Measurements from ENCODE around the gene NPEPL1.
"Not testable (repeated sequence)": the region's sequence is repeated elsewhere in the genome, so short reads cannot be mapped to it uniquely, and the experiment has no call there.

The NPEPL1 gene

GRCh38 chr20:58715801-58716475, 23.3 kb downstream of the NPEPL1 start:
- no peak for DNase-seq

- no peak for DNase-seq
Measured at GRCh38 chr20:58716476-58717277, 24.1 kb downstream of the NPEPL1 start.

GRCh38 chr20:58717278-58718091, 24.9 kb downstream of the NPEPL1 start:
- DNase-seq = no peak

- no peak for DNase-seq
Measured at GRCh38 chr20:58718121-58718563, 25.5 kb downstream of the NPEPL1 start.

- no peak for DNase-seq
Measured at GRCh38 chr20:58718729-58719128, 26.1 kb downstream of the NPEPL1 start.

- DNase-seq = no peak
Measured at GRCh38 chr20:58719258-58719657, 26.7 kb downstream of the NPEPL1 start.

- DNase-seq = no peak
Measured at GRCh38 chr20:58719971-58720371, 27.4 kb downstream of the NPEPL1 start.

GRCh38 chr20:58720890-58721289, 28.3 kb downstream of the NPEPL1 start:
- no peak for DNase-seq

GRCh38 chr20:58721951-58722778, 29.6 kb downstream of the NPEPL1 start:
- no peak for DNase-seq

GRCh38 chr20:58722877-58723627, 30.5 kb downstream of the NPEPL1 start:
- DNase-seq = no peak

GRCh38 chr20:58723628-58723984, 31.0 kb downstream of the NPEPL1 start:
- no peak for DNase-seq

GRCh38 chr20:58726156-58726555, 33.6 kb downstream of the NPEPL1 start:
- DNase-seq = not testable (repeated sequence)

- no peak for DNase-seq
Measured at GRCh38 chr20:58731192-58731591, 38.6 kb downstream of the NPEPL1 start.

- no peak for DNase-seq
Measured at GRCh38 chr20:58737198-58737597, 44.6 kb downstream of the NPEPL1 start.

- DNase-seq = no peak
Measured at GRCh38 chr20:58740356-58741308, 48.0 kb downstream of the NPEPL1 start.

- DNase-seq = no peak
Measured at GRCh38 chr20:58741384-58741783, 48.8 kb downstream of the NPEPL1 start.

GRCh38 chr20:58742668-58743566, 50.3 kb downstream of the NPEPL1 start:
- no peak for DNase-seq

GRCh38 chr20:58743929-58744534, 51.4 kb downstream of the NPEPL1 start:
- no peak for DNase-seq

- DNase-seq = no peak
Measured at GRCh38 chr20:58744836-58745235, 52.2 kb downstream of the NPEPL1 start.
